Memory B cell (primary cell): ENCODE measurements around the gene SPON1.

Source experiments
- ATAC-seq: fragments of 150-1000 bp; cut with Tn5 transposase; 2 replicates; pipeline ENCODE4 v1.10.0; 2021; ENCODE audit warnings: low read depth, mild to moderate bottlenecking, moderate library complexity
- DNase-seq, 2 donors: peaks; one replicate each; pipeline ENCODE4 v3.0.0; 2022; ENCODE audit warnings: low spot score in 2 of 2
- H3K27ac Mint-ChIP-seq: one replicate; pipeline ENCODE4 v1.8.0; 2022; ENCODE audit warnings: mild to moderate bottlenecking, moderate library complexity, mixed read lengths
- H3K27me3 Mint-ChIP-seq: one replicate; pipeline ENCODE4 v1.8.0; 2022; ENCODE audit warnings: mixed read lengths
- H3K36me3 Mint-ChIP-seq: one replicate; pipeline ENCODE4 v1.8.0; 2022; ENCODE audit warnings: mild to moderate bottlenecking, mixed read lengths
- H3K4me1 Mint-ChIP-seq: one replicate; pipeline ENCODE4 v1.8.0; 2022; ENCODE audit warnings: mixed read lengths
- H3K4me3 Mint-ChIP-seq: one replicate; pipeline ENCODE4 v1.8.0; 2022; ENCODE audit warnings: mild to moderate bottlenecking, moderate library complexity, mixed read lengths
- H3K9me3 Mint-ChIP-seq: one replicate; pipeline ENCODE4 v1.8.0; 2022; ENCODE audit warnings: mixed read lengths

SPON1 gene

GRCh38 chr11:14054116-14055107, 91.9 kb downstream of the SPON1 start:
- Mint-ChIP-seq H3K9me3 (no peaks in the 10 kb centered on the region), H3K27ac (no peak overlapping the region), H3K4me3 (no peak overlapping the region), H3K27me3 (peaks cover 8% of the 10 kb centered on the region), H3K4me1 (no peaks in the 10 kb centered on the region), H3K36me3 (no peaks in the 10 kb centered on the region)
- ATAC-seq, result no peak
- DNase-seq, result no peak

GRCh38 chr11:14055936-14056335, 93.4 kb downstream of the SPON1 start:
- ATAC-seq, result no peak
- no peaks in the 10 kb centered on the region for H3K4me1 Mint-ChIP-seq
- DNase-seq, result no peak
- no peak overlapping the region for H3K4me3 Mint-ChIP-seq
- no peaks in the 10 kb centered on the region for H3K9me3 Mint-ChIP-seq
- peaks cover 10% of the 10 kb centered on the region for H3K27me3 Mint-ChIP-seq
- no peak overlapping the region for H3K27ac Mint-ChIP-seq
- H3K36me3 Mint-ChIP-seq, result no peaks in the 10 kb centered on the region

- no peak overlapping the region for H3K27ac Mint-ChIP-seq
- peaks cover 12% of the 10 kb centered on the region for H3K27me3 Mint-ChIP-seq
- DNase-seq, result no peak
- H3K4me1 Mint-ChIP-seq, result no peaks in the 10 kb centered on the region
- no peaks in the 10 kb centered on the region for H3K36me3 Mint-ChIP-seq
- no peak for ATAC-seq
- H3K9me3 Mint-ChIP-seq, result no peaks in the 10 kb centered on the region
- H3K4me3 Mint-ChIP-seq, result no peak overlapping the region
These were observed 95.5 kb downstream of the SPON1 start for GRCh38 chr11:14058061-14058460.

GRCh38 chr11:14059491-14059890, 97.0 kb downstream of the SPON1 start:
- Mint-ChIP-seq H3K4me3 (no peak overlapping the region), H3K36me3 (no peaks in the 10 kb centered on the region), H3K27ac (no peak overlapping the region), H3K4me1 (no peaks in the 10 kb centered on the region), H3K9me3 (no peaks in the 10 kb centered on the region), H3K27me3 (peaks cover 17% of the 10 kb centered on the region)
- no peak for DNase-seq
- no peak for ATAC-seq

- H3K9me3 Mint-ChIP-seq, result no peaks in the 10 kb centered on the region
- H3K4me1 Mint-ChIP-seq, result peaks cover 5% of the 10 kb centered on the region
- peaks cover 15% of the 10 kb centered on the region for H3K27me3 Mint-ChIP-seq
- no peaks in the 10 kb centered on the region for H3K36me3 Mint-ChIP-seq
- no peak overlapping the region for H3K4me3 Mint-ChIP-seq
- DNase-seq, result no peak
- no peak overlapping the region for H3K27ac Mint-ChIP-seq
- ATAC-seq, result no peak
These were observed 99.2 kb downstream of the SPON1 start for GRCh38 chr11:14061721-14062120.

- ATAC-seq, result no peak
- Mint-ChIP-seq H3K4me1 (peaks cover 5% of the 10 kb centered on the region), H3K27ac (no peak overlapping the region), H3K9me3 (no peaks in the 10 kb centered on the region), H3K36me3 (no peaks in the 10 kb centered on the region), H3K4me3 (no peak overlapping the region), H3K27me3 (peaks cover 10% of the 10 kb centered on the region)
- DNase-seq, result no peak
These were observed 102.6 kb downstream of the SPON1 start for GRCh38 chr11:14065141-14065540.

- no peak for ATAC-seq
These were observed 103.2 kb downstream of the SPON1 start for GRCh38 chr11:14065681-14066080.

GRCh38 chr11:14067686-14068085, 105.2 kb downstream of the SPON1 start:
- DNase-seq, result no peak
- Mint-ChIP-seq H3K27ac (no peak overlapping the region), H3K4me3 (no peak overlapping the region), H3K36me3 (no peaks in the 10 kb centered on the region), H3K27me3 (peaks cover 11% of the 10 kb centered on the region), H3K4me1 (peaks cover 5% of the 10 kb centered on the region), H3K9me3 (no peaks in the 10 kb centered on the region)
- no peak for ATAC-seq

More at GRCh38 chr11:14065681-14066080, 103.2 kb downstream of the SPON1 start:
- DNase-seq, result no peak
- no peaks in the 10 kb centered on the region for H3K36me3 Mint-ChIP-seq
- peaks cover 8% of the 10 kb centered on the region for H3K27me3 Mint-ChIP-seq
- H3K9me3 Mint-ChIP-seq, result no peaks in the 10 kb centered on the region
- H3K4me1 Mint-ChIP-seq, result peaks cover 5% of the 10 kb centered on the region
- H3K4me3 Mint-ChIP-seq, result no peak overlapping the region
- H3K27ac Mint-ChIP-seq, result no peak overlapping the region

GRCh38 chr11:14070896-14071295, 108.4 kb downstream of the SPON1 start:
- Mint-ChIP-seq H3K27ac (no peak overlapping the region), H3K27me3 (peaks cover 4% of the 10 kb centered on the region), H3K9me3 (no peaks in the 10 kb centered on the region), H3K36me3 (no peaks in the 10 kb centered on the region), H3K4me1 (no peaks in the 10 kb centered on the region), H3K4me3 (no peak overlapping the region)
- no peak for ATAC-seq
- no peak for DNase-seq

- Mint-ChIP-seq H3K4me1 (no peaks in the 10 kb centered on the region), H3K27ac (no peak overlapping the region), H3K36me3 (no peaks in the 10 kb centered on the region), H3K4me3 (no peak overlapping the region), H3K9me3 (no peaks in the 10 kb centered on the region), H3K27me3 (peaks cover 8% of the 10 kb centered on the region)
- ATAC-seq, result no peak
- no peak for DNase-seq
These were observed 111.4 kb downstream of the SPON1 start for GRCh38 chr11:14073849-14074476.

- Mint-ChIP-seq H3K27ac (no peak overlapping the region), H3K27me3 (peaks cover 8% of the 10 kb centered on the region), H3K36me3 (no peaks in the 10 kb centered on the region), H3K9me3 (no peaks in the 10 kb centered on the region), H3K4me1 (peaks cover 4% of the 10 kb centered on the region), H3K4me3 (no peak overlapping the region)
- ATAC-seq (no peak), DNase-seq (no peak)
These were observed 112.9 kb downstream of the SPON1 start for GRCh38 chr11:14075118-14076078.

GRCh38 chr11:14079011-14079410, 116.5 kb downstream of the SPON1 start:
- DNase-seq, result no peak
- Mint-ChIP-seq H3K9me3 (no peaks in the 10 kb centered on the region), H3K27me3 (peaks cover 5% of the 10 kb centered on the region), H3K27ac (no peak overlapping the region), H3K4me3 (peak overlapping the region; percentile 25), H3K4me1 (peaks cover 4% of the 10 kb centered on the region), H3K36me3 (no peaks in the 10 kb centered on the region)
- ATAC-seq, result peak; percentile 45

- ATAC-seq (no peak), DNase-seq (no peak)
- no peak overlapping the region for H3K4me3 Mint-ChIP-seq
- H3K36me3 Mint-ChIP-seq, result no peaks in the 10 kb centered on the region
- peaks cover 4% of the 10 kb centered on the region for H3K4me1 Mint-ChIP-seq
- H3K27ac Mint-ChIP-seq, result no peak overlapping the region
- peaks cover 5% of the 10 kb centered on the region for H3K27me3 Mint-ChIP-seq
- no peaks in the 10 kb centered on the region for H3K9me3 Mint-ChIP-seq
These were observed 117.3 kb downstream of the SPON1 start for GRCh38 chr11:14079797-14080196.
